Stomach (tissue), 9 donors: ENCODE measurements around the gene WDR49. TPM values are rescaled to one million over a fixed set of nuclear protein-coding genes. Genes with fewer than 3 reads are reported as not detected.

Source experiments
- DNase-seq, 2 donors: peaks; one replicate each; pipeline versions ENCODE4 v3.0.0 to v3.0.0-alpha.2; 2013 to 2019
- H3K27ac ChIP-seq, 5 donors: fragments of 200-600 bp in 4 of 5; sonication (generic) in 4 of 5; one replicate each; pipeline ENCODE4 v1.5.1; 2013 to 2019; ENCODE audit warnings: mild to moderate bottlenecking in 1 of 5, moderate library complexity in 1 of 5
- H3K27me3 ChIP-seq, 3 donors: fragments of 200-600 bp; sonication (generic); one replicate each; pipeline ENCODE4 v1.5.1; 2017 to 2019; ENCODE audit warnings: mixed run types in 1 of 3
- H3K36me3 ChIP-seq, 4 donors: fragments of 200-600 bp; sonication (generic); 1 replicate in 3 of 4; 2 replicates in 1 of 4; pipeline ENCODE4 v1.5.1; 2016 to 2019
- H3K4me1 ChIP-seq, 4 donors: fragments of 200-600 bp; sonication (generic); one replicate each; pipeline ENCODE4 v1.5.1; 2016 to 2019
- H3K4me3 ChIP-seq, 4 donors: fragments of 200-600 bp; sonication (generic) in 3 of 4; one replicate each; pipeline ENCODE4 v1.5.1; 2016 to 2019; ENCODE audit warnings: mild to moderate bottlenecking in 1 of 4
- H3K9me3 ChIP-seq, 4 donors: fragments of 200-600 bp; sonication (generic); one replicate each; pipeline ENCODE4 v1.5.1; 2016 to 2019
- CTCF ChIP-seq, 7 experiments: fragments of 450-650 bp in 4 of 7; fragments of 200-600 bp in 3 of 7; sonication (generic) in 3 of 7; IDR thresholded peaks; one replicate each; pipeline ENCODE4 v1.5.1; 2016 to 2019; ENCODE audit warnings: antibody characterized with exemption in 7 of 7, control low read depth in 2 of 7, mild to moderate bottlenecking in 1 of 7
- EP300 ChIP-seq: sonication (generic); formaldehyde crosslinking; IDR thresholded peaks from one replicate; pipeline ENCODE4 v1.6.1; 2017; ENCODE audit warnings: antibody characterized with exemption
- POLR2A ChIP-seq, 4 donors: fragments of 450-650 bp; IDR thresholded peaks; one replicate each; pipeline ENCODE4 v1.6.1; 2016; ENCODE audit warnings: antibody characterized with exemption in 4 of 4, control low read depth in 2 of 4, mild to moderate bottlenecking in 1 of 4, moderate library complexity in 1 of 4
- POLR2AphosphoS5 ChIP-seq, 3 donors: sonication (generic); formaldehyde crosslinking; IDR thresholded peaks; one replicate each; pipeline ENCODE4 v1.6.1; 2016; ENCODE audit warnings: antibody characterized with exemption in 3 of 3
- WGBS, 5 donors: extraction: QIAGEN DNeasy Blood & Tissue Kit in 3 of 5; methylation state at CpG; one replicate each; pipeline versions ENCODE4 v1.1.5 to v1.1.7; 2013 to 2018; 5-methylcytosine and 5-hydroxymethylcytosine counted together
- intact Hi-C: fragments of 100-400 bp; cut with DNase I; formaldehyde crosslinking; loops from one replicate; pipeline ENCODE4 v1.15.1; 2023; ENCODE audit warnings: low total_unique reads
- polyA plus RNA-seq, 3 donors: library from polyadenylated mRNA; stranded (reverse); fragments of 200-250 nt; gene quantifications; one replicate each; pipeline ENCODE4 v1.2.3, GENCODE V29; 2013
- total RNA-seq, 5 donors: library from RNA; depleted of rRNA; stranded (reverse); fragments of >200 nt; gene quantifications; one replicate each; pipeline versions ENCODE4 v1.1.0 to v1.2.3, GENCODE V29; 2014 to 2016
- donor health status: healthy with polysubstance abuse.
- donor health status: Bipolar disorder and iron deficiency.
- donor health status: healthy.

Gene WDR49
- total and polyA plus RNA-seq, 8 donors, result 0.33 to 2.2 (median 1.5) TPM; not detected in 5

DNA sequence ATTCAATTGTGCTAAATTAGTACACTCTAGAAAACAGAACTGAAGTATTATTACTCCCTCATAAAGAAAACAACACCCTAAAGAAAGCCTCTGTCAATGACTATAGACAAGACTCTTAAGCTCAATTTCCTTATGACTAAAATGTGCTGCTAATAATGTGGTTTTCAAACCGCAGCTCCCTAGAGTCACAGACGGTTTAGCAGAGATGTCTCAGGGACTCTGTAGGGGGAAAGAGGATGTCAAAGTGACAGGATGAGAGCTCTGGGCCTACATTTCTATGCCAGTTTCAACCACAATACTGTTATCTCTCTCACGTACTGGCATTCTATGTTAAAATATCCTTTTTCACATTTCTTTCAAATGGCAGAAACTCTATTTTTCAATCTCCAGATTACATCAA is 37.6 kb upstream of the WDR49 start:
- no peaks in the 10 kb centered on the region for H3K9me3 ChIP-seq
- H3K4me3 ChIP-seq, result no peak overlapping the region
- H3K4me1 ChIP-seq, result peaks cover 0 to under 1% (median 0%) of the 10 kb centered on the region in 4 donors
- intact Hi-C loops, result no loop called here
- no peak overlapping the region for H3K27ac ChIP-seq
- DNase-seq, result peak in 1 of 2 donors; percentile 17
- WGBS, 5 donors, result 58 to 88% (median 64%) methylated on average over 3 of the region's 3 CpGs
- peaks cover 14 to 76% (median 52%) of the 10 kb centered on the region in 4 donors for H3K36me3 ChIP-seq
- TF ChIP-seq POLR2AphosphoS5 (IDR thresholded peaks at IDR 0.05) (no peak), EP300 (no peak), POLR2A (IDR thresholded peaks at IDR 0.05) (no peak), CTCF (IDR thresholded peaks at IDR 0.05) (no peak)
- H3K27me3 ChIP-seq, result no peaks in the 10 kb centered on the region

DNA sequence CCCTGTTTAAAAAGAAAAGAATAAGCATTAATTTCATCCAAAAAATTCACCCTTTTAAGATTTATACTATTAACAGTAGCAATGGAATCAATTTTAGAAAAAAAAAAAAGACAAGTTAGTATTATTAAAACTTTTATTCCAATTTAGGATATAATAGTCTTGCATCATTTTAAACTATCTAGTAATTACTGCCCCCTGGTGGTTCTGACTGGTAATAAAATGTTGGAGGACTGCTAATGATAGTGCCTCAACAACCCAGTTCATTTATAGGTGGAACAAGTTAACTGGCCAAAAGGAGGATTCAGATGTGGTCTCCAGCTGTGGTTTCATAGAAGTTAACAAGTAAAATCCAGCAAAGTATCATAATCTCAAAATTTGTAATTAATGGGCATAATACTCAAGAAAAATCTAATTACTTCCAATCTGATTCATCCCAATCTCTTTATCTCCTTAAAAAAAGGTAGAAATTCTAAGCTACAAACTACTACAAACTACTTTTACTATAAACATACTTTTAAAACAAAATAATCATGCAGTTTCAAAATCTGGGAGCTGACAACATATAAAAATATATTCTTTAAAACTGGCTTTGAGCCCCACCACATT is 30.7 kb upstream of the WDR49 start:
- TF ChIP-seq POLR2AphosphoS5 (IDR thresholded peaks at IDR 0.05) (no peak), CTCF (IDR thresholded peaks at IDR 0.05) (peak in 5 of 7 experiments; percentile 37 to 81 (median 51))
- Histone ChIP-seq H3K4me3 (no peak overlapping the region), H3K36me3 (peaks cover 0 to 71% (median 62%) of the 10 kb centered on the region in 4 donors), H3K4me1 (no peaks in the 10 kb centered on the region), H3K27ac (no peak overlapping the region), H3K9me3 (no peaks in the 10 kb centered on the region), H3K27me3 (no peaks in the 10 kb centered on the region)
- intact Hi-C loops, result no loop called here
- peak in 1 of 2 donors; percentile 78 for DNase-seq

GRCh38 chr3:167679526-167679925 is 25.8 kb upstream of the WDR49 start:
- H3K27ac ChIP-seq, result no peak overlapping the region
- TF ChIP-seq POLR2AphosphoS5 (IDR thresholded peaks at IDR 0.05), result no peak
- intact Hi-C loops, result no loop called here
- H3K27me3 ChIP-seq, result no peaks in the 10 kb centered on the region
- no peak overlapping the region for H3K4me3 ChIP-seq
- peaks cover 0 to 23% (median 16%) of the 10 kb centered on the region in 4 donors for H3K9me3 ChIP-seq
- peaks cover 12 to 77% (median 66%) of the 10 kb centered on the region in 4 donors for H3K36me3 ChIP-seq
- 90 to 94% (median 91%) methylated on average over 4 of the region's 4 CpGs for WGBS, 5 donors
- no peak for DNase-seq
- no peaks in the 10 kb centered on the region for H3K4me1 ChIP-seq

- 75 to 100% (median 98%) methylated on average over 1 of the region's 1 CpG for WGBS, 5 donors
- H3K36me3 ChIP-seq, result peaks cover 12 to 70% (median 55%) of the 10 kb centered on the region in 4 donors
These were observed 22.1 kb upstream of the WDR49 start for GRCh38 chr3:167675848-167676247.

More at GRCh38 chr3:167675848-167676247, 22.1 kb upstream of the WDR49 start:
- Histone ChIP-seq H3K4me1 (no peaks in the 10 kb centered on the region), H3K27me3 (no peaks in the 10 kb centered on the region), H3K9me3 (peaks cover 0 to 28% (median 16%) of the 10 kb centered on the region in 4 donors), H3K4me3 (no peak overlapping the region), H3K27ac (no peak overlapping the region)
- no peak for TF ChIP-seq POLR2A (IDR thresholded peaks at IDR 0.05)
- TF ChIP-seq CTCF (IDR thresholded peaks at IDR 0.05), result no peak
- no peak for TF ChIP-seq EP300
- no peak for TF ChIP-seq POLR2AphosphoS5 (IDR thresholded peaks at IDR 0.05)
- no peak for DNase-seq
- intact Hi-C loops, result no loop called here
